Medulla oblongata (tissue), 1 donor: Measurements from ENCODE around the gene DDX20.
"Not testable (repeated sequence)": the region's sequence is repeated elsewhere in the genome, so short reads cannot be mapped to it uniquely, and the experiment has no call there.

ENCODE experiments used
- DNase-seq: peaks from one replicate; pipeline ENCODE4 v3.0.0-alpha.2; 2015; ENCODE audit errors: extremely low spot score

The DDX20 gene

GRCh38 chr1:111733183-111733991 is 22.3 kb upstream of the DDX20 start:
- peak; percentile 66 for DNase-seq

- DNase-seq: peak; percentile 36
These were observed 21.7 kb upstream of the DDX20 start for GRCh38 chr1:111733992-111734341.

- no peak for DNase-seq
These were observed 21.3 kb upstream of the DDX20 start for GRCh38 chr1:111734426-111734825.

GRCh38 chr1:111734856-111735255 is 20.8 kb upstream of the DDX20 start:
- no peak for DNase-seq

- no peak for DNase-seq
These were observed 20.4 kb upstream of the DDX20 start for GRCh38 chr1:111735321-111735720.

GRCh38 chr1:111735858-111736544 is 19.7 kb upstream of the DDX20 start:
- DNase-seq: no peak

- peak; percentile 87 for DNase-seq
These were observed 19.0 kb upstream of the DDX20 start for GRCh38 chr1:111736548-111737215.

- DNase-seq: no peak
These were observed 18.2 kb upstream of the DDX20 start for GRCh38 chr1:111737216-111738132.

- no peak for DNase-seq
These were observed 17.6 kb upstream of the DDX20 start for GRCh38 chr1:111738133-111738435.

- peak; percentile 64 for DNase-seq
These were observed 17.1 kb upstream of the DDX20 start for GRCh38 chr1:111738436-111739193.

- DNase-seq: peak; percentile 92
These were observed 16.3 kb upstream of the DDX20 start, which contains the start of gene INKA2 for GRCh38 chr1:111739194-111739924. Gene INKA2, minus strand, starts transcription at chr1:111739395. Its CDS starts 153 bp downstream, at chr1:111739242.

- DNase-seq: peak; percentile 81
These were observed 15.6 kb upstream of the DDX20 start for GRCh38 chr1:111739925-111740765.

GRCh38 chr1:111742292-111742691 is 13.4 kb upstream of the DDX20 start:
- not testable (repeated sequence) for DNase-seq

- no peak for DNase-seq
These were observed 12.7 kb upstream of the DDX20 start for GRCh38 chr1:111742938-111743549.

- no peak for DNase-seq
These were observed 12.0 kb upstream of the DDX20 start for GRCh38 chr1:111743679-111744101.

GRCh38 chr1:111745675-111746613 is 9.8 kb upstream of the DDX20 start:
- DNase-seq: no peak

- no peak for DNase-seq
These were observed 9.1 kb upstream of the DDX20 start for GRCh38 chr1:111746614-111746999.

- no peak for DNase-seq
These were observed 8.4 kb upstream of the DDX20 start for GRCh38 chr1:111747282-111747734.
